GM12892 (cell line): ENCODE data around the gene IGFL3.

Source experiments
- POLR2A ChIP-seq: IDR thresholded peaks from 2 replicates; pipeline ENCODE4 v1.6.1; 2011; ENCODE audit warnings: low read depth, low read length, control low read depth
- POLR2AphosphoS5 ChIP-seq: IDR thresholded peaks from 2 replicates; pipeline ENCODE4 v1.6.1; 2011; ENCODE audit warnings: low read depth, low read length, control low read depth
- TAF1 ChIP-seq: IDR thresholded peaks from 2 replicates; pipeline ENCODE4 v1.6.1; 2011; ENCODE audit warnings: low read depth, mild to moderate bottlenecking, control low read depth, low read length, borderline replicate concordance

DNA sequence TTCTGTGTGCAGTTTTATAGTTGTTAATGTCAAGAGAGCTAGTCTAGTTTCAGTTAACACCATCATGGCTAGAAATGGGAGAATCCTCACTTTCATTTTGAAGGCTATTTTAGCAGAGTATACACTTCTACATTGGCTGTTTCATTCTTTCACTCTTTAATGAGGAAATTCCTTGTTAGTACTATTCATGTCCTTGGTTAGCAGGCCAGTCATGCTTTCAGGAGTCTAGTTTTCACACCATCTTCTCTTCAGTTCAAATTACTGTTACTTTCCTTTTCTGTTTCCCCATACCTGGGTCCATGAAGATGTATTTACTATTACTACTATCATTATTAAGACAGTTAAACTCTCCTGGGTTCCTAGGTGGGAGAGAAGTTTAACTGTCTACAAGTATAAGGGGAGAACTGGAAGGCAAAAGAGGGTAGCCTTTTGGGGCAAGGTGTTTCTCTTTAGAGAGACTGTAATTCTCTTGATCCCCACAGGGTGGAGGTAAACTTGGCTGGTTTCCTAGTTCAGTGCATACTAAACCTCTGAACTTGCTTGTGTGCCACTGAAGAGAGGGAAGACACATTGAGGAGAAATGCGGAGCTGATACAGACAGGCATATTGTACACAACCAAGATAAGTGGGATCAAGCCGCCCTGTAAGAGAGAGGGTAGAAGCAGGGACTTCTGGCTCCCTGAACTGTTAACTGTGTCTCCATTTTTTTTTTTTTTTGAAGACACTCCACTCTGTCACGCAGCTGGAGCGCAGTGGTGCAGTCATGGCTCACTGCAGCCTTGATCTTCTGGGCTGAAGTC, 42.4 kb downstream of the IGFL3 start:
- TF ChIP-seq POLR2A: no peak
- TF ChIP-seq POLR2AphosphoS5: no peak
- TF ChIP-seq TAF1: no peak
